Epithelial cell of esophagus (primary cell): ENCODE results near the gene NFE2L2.
"Not testable (repeated sequence)": the region's sequence is repeated elsewhere in the genome, so short reads cannot be mapped to it uniquely, and the experiment has no call there.

Experiments
- DNase-seq: peaks from one replicate; pipeline ENCODE4 v3.0.0; 2010; ENCODE audit warnings: low read depth
- H3K4me3 ChIP-seq: 2 replicates; pipeline ENCODE4 v1.5.1; 2011; ENCODE audit warnings: mild to moderate bottlenecking, low read length, control low read depth
- CTCF ChIP-seq: IDR thresholded peaks from 2 replicates; pipeline ENCODE4 v1.5.1; 2011; ENCODE audit warnings: low read depth, mild to moderate bottlenecking, low read length, control low read depth, inconsistent platforms; ENCODE audit not compliant: insufficient read depth; ENCODE audit errors: missing control alignments

Gene NFE2L2

GRCh38 chr2:177212106-177212890 lies 52.2 kb downstream of the NFE2L2 start, which contains the start of gene HNRNPA3:
TSS of gene HNRNPA3 (plus strand) at chr2:177212794. CDS start at chr2:177212800, 6 bp downstream.
- peak within 1 kb of the TSS; percentile 65 for H3K4me3 ChIP-seq
- DNase-seq, result peak; percentile 99
- no peak for TF ChIP-seq CTCF

DNA sequence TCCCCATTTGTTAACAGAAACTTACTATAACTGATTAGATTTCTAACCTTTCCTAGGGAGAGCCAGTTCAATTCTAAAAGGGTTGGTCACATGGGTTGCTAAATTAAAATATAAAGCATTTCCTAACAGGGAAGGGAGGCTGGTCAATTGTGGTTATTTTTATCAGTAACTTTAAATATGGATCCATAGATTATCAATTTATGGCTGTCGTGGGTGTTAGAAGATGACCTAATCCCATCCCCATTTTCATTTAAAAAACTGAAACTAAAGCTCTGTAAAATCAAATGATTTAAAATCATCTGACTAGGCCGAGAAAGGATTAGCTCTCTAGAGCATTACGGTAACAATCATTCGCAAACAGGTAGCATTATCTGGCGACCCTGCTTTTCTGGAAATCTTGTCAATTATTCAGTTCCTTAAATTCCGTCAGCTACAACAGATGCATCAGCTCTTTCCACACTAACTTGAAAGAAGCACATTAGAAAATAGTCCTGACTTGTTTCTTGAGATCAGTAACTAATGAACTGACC lies 52.9 kb downstream of the NFE2L2 start:
- H3K4me3 ChIP-seq, result peak overlapping the region; percentile 47
- DNase-seq, result no peak
- no peak for TF ChIP-seq CTCF

GRCh38 chr2:177211169-177211568 lies 53.4 kb downstream of the NFE2L2 start:
- TF ChIP-seq CTCF, result no peak
- no peak for DNase-seq
- peak overlapping the region; percentile 47 for H3K4me3 ChIP-seq

DNA sequence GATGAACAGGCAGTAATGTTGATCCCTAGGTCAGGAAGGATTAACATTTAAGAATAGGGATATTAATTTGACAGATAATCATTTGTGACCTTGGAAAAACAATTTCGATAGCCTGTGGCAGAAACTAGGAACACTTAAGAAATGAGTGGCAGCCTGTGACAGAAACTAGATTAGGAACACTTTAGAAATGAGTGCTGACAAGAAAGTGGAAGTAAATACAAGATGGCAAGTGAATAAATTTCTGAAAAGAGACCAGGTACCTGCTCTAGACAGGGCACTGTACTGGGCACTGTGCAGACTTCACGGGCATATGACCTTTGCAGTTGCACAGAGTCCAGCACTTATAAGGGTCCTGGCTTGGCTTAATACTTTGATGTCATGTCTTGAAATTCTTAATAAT lies 57.4 kb downstream of the NFE2L2 start:
- no peak for DNase-seq
- TF ChIP-seq CTCF, result no peak
- H3K4me3 ChIP-seq, result no peak overlapping the region

- H3K4me3 ChIP-seq, result no peak overlapping the region
- DNase-seq, result no peak
- no peak for TF ChIP-seq CTCF
These were observed 60.1 kb downstream of the NFE2L2 start for GRCh38 chr2:177204417-177204816.

DNA sequence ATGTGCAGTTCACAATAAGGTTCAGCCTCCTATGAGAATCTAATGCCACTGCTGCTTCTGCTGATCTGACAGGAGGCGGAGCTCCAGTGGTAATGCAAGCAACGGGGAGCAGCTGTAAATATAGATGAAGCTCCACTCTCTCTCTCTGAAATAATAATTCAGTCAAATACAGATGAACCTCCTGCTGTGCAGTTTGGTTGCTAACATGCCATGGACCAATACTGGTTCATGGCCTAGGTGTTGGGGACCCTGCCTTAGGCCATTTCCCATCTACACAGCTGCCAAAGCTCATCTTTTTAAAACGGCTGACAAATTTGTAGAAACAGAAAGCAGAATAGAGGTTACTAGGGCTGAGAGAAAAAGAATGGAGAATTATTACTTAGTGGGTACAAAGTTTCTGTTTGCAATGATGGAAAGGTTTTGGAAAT lies 62.6 kb downstream of the NFE2L2 start:
- no peak overlapping the region for H3K4me3 ChIP-seq
- no peak for TF ChIP-seq CTCF
- DNase-seq, result no peak

DNA sequence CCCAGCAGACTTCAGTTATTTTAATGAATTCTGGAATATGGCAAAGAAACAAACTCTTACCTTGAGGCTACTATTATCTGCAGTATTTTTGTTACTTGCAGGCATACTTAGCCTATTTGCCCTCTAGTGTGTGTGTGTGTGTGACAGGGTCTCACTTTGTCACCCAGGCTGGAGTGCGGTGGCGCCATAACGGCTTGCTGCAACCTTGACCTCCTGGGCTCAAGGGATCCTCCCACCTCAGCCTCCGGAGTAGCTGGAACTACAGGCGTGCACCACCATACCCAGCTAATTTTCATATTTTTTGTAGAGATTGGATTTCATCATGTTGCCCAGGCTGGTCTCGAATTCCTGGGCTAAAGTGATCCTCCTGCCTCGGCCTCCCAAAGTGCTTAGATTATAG lies 64.1 kb downstream of the NFE2L2 start:
- DNase-seq, H3K4me3 ChIP-seq: not testable (repeated sequence)
